Fibroblast of skin of scalp (primary cell): ENCODE measurements around the gene ZNF316. TPM values are rescaled to one million over a fixed set of nuclear protein-coding genes. Genes with fewer than 3 reads are reported as not detected.

Source experiments
- DNase-seq: peaks from one replicate; pipeline ENCODE4 v3.0.0-alpha.2; 2013
- polyA plus RNA-seq, 2 experiments: library from polyadenylated mRNA; unstranded; fragments of 120-200 nt; gene quantifications; one replicate each; pipeline ENCODE4 v1.2.1, GENCODE V29; 2013; ENCODE audit not compliant: insufficient read length in 2 of 2

The ZNF316 gene
- 13.1 TPM for polyA plus RNA-seq (2013, experiment 1 of 2; ENCODE audit: insufficient read length)
- 10.9 TPM for polyA plus RNA-seq (2013, experiment 2 of 2; ENCODE audit: insufficient read length)

- peak; percentile 51 for DNase-seq
Measured at GRCh38 chr7:6636741-6637543, at the start of gene ZNF316. Gene ZNF316, plus strand, starts transcription at chr7:6637318. Its CDS starts 5,092 bp downstream, at chr7:6642410.

DNA sequence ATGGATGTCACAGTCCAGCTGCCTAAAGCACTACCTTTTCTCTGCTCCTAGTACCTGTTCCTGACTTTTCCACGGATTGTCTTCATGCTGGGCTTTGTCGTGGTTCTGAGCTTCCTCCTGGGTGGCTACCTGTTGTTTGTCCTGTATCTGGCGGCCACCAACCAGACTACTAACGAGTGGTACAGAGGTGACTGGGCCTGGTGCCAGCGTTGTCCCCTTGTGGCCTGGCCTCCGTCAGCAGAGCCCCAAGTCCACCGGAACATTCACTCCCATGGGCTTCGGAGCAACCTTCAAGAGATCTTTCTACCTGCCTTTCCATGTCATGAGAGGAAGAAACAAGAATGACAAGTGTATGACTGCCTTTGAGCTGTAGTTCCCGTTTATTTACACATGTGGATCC lies 48.6 kb upstream of the ZNF316 start:
- DNase-seq: no peak

DNA sequence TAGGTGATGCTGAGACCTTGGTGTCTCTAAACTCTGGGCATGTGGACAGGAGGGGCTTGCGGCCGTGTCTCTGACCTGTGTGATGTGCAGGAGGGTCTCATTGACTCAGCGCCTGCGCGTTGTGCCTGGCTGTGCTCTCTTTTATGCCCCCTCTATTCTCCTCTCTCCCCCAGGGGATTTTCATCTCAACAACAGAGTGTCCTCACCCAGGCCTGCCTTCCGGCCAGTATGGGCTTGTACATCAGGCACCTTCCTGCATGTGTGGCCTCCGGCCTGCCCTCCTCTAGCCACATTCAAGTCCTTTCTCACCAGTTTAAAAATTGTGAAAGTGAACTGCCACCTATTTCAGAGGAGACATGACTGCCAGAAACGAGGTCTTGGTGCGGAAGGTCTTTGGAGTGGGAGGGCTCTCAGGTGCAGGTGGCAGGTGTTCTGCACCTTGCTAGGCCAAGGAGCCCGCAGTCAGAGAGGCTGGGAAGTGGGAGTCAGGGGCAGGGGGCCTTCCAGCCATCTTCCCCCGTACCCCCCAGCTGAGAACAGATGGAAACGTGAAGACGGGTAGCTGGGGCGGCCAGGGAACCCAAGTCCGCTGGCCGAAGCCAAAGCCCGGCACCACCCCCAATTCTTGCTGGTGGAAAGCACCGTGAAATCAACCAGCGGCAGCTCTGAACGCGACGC lies 47.8 kb upstream of the ZNF316 start:
- DNase-seq: no peak

GRCh38 chr7:6589829-6590644 lies 47.1 kb upstream of the ZNF316 start, which contains the start of gene INTS15:
Gene INTS15, plus strand, starts transcription at chr7:6590021. Its CDS starts 263 bp downstream, at chr7:6590284.
- DNase-seq: peak; percentile 85

GRCh38 chr7:6590645-6591110 lies 46.4 kb upstream of the ZNF316 start:
- DNase-seq: no peak

- DNase-seq: no peak
Measured at GRCh38 chr7:6600093-6600492, 37.0 kb upstream of the ZNF316 start.

- DNase-seq: no peak
Measured at GRCh38 chr7:6604458-6604857, 32.7 kb upstream of the ZNF316 start.

GRCh38 chr7:6606866-6607583 lies 30.1 kb upstream of the ZNF316 start:
- no peak for DNase-seq

GRCh38 chr7:6607651-6608051 lies 29.5 kb upstream of the ZNF316 start:
- no peak for DNase-seq

- DNase-seq: no peak
Measured at GRCh38 chr7:6608081-6608480, 29.0 kb upstream of the ZNF316 start.

- no peak for DNase-seq
Measured at GRCh38 chr7:6608794-6609193, 28.3 kb upstream of the ZNF316 start.

GRCh38 chr7:6612819-6613218 lies 24.3 kb upstream of the ZNF316 start:
- DNase-seq: no peak

DNA sequence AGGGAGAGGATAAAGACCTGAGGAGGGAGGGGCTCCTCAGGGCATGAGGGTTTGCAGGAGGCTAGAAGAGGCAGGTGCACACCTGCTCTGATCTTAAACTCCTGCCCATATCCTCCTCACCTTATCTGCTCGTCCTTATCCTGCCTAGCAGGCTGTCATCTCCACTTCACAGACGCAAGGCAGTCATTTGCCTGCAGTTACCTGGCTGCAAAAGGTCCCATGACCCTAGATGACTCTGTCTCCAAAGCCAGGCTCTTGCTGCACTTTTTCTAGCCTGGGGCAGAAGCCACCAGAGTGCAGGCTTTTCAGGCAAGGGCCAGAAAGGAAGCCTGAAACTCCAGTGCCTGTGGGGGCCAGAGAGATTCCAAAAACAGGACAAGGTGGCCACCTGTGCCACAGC lies 23.4 kb upstream of the ZNF316 start:
- DNase-seq: no peak

DNA sequence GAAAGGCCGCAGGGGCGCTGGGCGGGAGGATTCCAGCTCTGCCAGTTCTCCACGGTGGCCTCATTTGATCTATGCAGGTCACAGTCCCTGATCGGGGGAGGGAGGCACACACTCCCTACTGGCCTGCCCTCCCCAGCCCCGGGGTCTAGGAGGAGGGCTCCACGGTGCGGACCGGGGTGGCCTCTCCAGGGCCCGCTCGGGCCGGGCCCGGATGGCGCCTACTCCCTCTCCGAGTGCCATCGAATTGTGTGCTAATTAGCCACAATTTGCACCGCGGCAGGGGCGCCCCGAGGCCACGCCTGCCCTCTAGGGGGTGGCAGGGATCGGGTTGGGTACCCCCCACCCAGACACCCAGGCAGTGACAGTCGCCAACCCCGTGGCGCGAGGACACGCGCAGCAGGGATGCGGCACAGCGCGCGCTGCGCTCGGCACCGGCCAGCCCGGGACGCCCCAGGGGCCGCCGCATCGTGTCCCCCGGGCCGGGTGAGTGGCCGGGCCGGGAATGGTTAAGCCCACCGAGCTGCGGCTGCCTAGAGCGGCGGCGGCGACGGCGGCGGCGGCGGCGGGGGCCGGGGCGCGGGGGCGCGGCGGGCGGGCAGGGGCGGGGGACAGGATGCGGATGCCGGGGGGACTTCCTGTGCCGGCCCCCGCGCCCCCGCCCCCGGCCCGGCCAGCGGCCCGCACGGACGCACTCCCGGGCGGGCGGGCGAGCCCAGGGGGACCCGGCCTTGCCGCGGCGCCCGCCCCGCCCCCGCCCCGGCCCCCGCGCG lies 22.0 kb upstream of the ZNF316 start, which contains the start of gene ZNF853:
ZNF853 (plus strand) TSS at position 658 of the 770 bp plus-strand sequence. CDS start 565 bp downstream, outside the sequence.
- DNase-seq: no peak

DNA sequence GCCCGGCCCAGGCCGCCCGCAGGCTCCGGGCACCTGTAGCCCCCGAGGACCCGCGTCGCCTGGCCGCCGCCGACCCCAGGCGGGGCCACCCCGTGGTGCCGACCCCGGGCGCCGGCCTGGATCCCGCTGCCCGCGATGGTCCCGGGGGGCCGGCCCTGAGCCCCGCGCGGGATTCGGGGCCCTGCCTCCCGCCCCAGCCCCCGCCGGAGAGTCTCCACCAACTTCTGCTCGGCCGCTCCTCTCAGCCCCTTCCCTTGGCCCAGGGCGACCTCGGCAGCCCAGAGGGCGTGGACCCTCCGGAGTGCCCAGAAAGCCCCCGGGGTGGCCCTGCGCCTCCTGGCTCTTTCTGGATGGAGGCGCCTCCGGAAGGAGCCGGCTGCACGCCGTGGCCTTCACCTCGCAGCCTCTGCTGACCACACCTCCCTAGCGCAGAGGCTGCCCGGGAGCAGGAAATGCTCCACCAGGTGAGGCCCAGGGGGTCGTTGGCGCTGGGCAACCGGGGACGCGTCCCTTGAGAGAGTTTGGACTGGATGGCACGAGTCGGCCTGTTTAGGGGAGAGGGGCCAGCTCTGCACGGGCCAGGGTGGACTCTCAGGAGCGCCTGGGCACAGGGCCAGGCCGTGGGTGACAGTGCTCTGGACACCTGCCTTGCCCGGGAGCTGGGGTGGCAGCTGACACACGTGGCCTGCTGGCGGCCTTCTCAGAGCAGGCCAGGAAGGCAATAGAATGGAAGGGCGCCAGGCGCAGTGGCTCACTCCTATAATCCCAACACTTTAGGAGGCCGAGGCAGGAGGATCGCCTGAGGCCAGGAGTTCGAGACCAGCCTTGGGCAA lies 21.2 kb upstream of the ZNF316 start:
- DNase-seq: no peak

- DNase-seq: no peak
Measured at GRCh38 chr7:6616854-6617643, 20.1 kb upstream of the ZNF316 start.

- no peak for DNase-seq
Measured at GRCh38 chr7:6618621-6619020, 18.5 kb upstream of the ZNF316 start.

DNA sequence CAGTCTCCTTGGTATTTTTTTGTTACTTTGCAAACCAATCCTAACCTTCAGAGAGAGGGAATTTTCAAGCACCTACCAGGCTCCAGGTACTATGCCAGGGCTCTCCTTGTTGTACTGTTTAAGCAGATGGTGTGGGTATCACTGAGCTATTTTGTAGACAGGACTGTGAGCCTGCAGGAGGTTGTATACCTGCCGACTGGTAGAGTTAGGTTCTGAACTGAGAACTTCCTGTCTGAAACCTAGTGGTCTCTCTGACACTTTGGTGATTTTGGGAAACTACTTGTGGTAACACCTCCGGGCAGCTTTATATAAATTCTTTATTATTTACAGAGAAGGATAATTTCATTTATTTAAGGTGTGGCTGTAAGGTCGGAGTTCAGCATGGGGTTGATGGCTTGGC lies 17.2 kb upstream of the ZNF316 start:
- DNase-seq: no peak
